CD14-positive monocyte (primary cell): ENCODE measurements around the gene CUL4B. TPM values are rescaled to one million over a fixed set of nuclear protein-coding genes. Genes with fewer than 3 reads are reported as not detected.

Experiments
- DNase-seq, 3 donors: peaks; one replicate each; pipeline ENCODE4 v3.0.0-alpha.2; 2011 to 2022
- H2AFZ ChIP-seq: 2 replicates; pipeline ENCODE4 v1.6.0; 2012; ENCODE audit warnings: mild to moderate bottlenecking, low read depth, low read length, inconsistent platforms; ENCODE audit not compliant: insufficient read depth, poor library complexity, severe bottlenecking
- H3K27ac ChIP-seq, 2 donors: 1 replicate in 1 of 2; 2 replicates in 1 of 2; pipeline ENCODE4 v1.5.1; 2012 to 2013; ENCODE audit warnings: low read length in 2 of 2, control low read depth in 1 of 2, inconsistent platforms in 1 of 2, low read depth in 1 of 2, mild to moderate bottlenecking in 1 of 2
- H3K27me3 ChIP-seq, 2 donors: one replicate each; pipeline versions ENCODE4 v1.6.0 to v1.6.1; 2011 to 2013; ENCODE audit warnings: low read length in 2 of 2; ENCODE audit not compliant: control insufficient read depth in 2 of 2, insufficient read depth in 2 of 2
- H3K36me3 ChIP-seq, 2 donors: replicated peaks in 1 of 2; 1 replicate in 1 of 2; 2 replicates in 1 of 2; pipeline versions ENCODE4 v1.5.1 to v1.6.1; 2012 to 2013; ENCODE audit warnings: low read length in 2 of 2, control low read depth in 1 of 2, inconsistent platforms in 1 of 2, mild to moderate bottlenecking in 1 of 2; ENCODE audit not compliant: insufficient read depth in 2 of 2, control insufficient read depth in 1 of 2
- H3K4me1 ChIP-seq, 2 donors: 1 replicate in 1 of 2; 2 replicates in 1 of 2; pipeline versions ENCODE4 v1.5.1 to v1.6.1; 2012 to 2013; ENCODE audit warnings: low read length in 2 of 2, control low read depth in 1 of 2, inconsistent platforms in 1 of 2, mild to moderate bottlenecking in 1 of 2, moderate library complexity in 1 of 2; ENCODE audit not compliant: insufficient read depth in 2 of 2, control insufficient read depth in 1 of 2
- H3K4me2 ChIP-seq: replicated peaks from 2 replicates; pipeline ENCODE3; 2012; ENCODE audit warnings: low read length, moderate library complexity, mild to moderate bottlenecking; ENCODE audit not compliant: poor library complexity, severe bottlenecking; ENCODE audit errors: extremely low read depth
- H3K4me3 ChIP-seq, 3 experiments: fragments of 200-600 bp in 1 of 3; sonication (generic) in 1 of 3; replicated peaks in 1 of 3; 1 replicate in 2 of 3; 2 replicates in 1 of 3; pipeline ENCODE4 v1.5.1; 2011 to 2013; ENCODE audit warnings: low read length in 3 of 3, mild to moderate bottlenecking in 3 of 3, control low read depth in 2 of 3, low read depth in 2 of 3, inconsistent platforms in 1 of 3, moderate library complexity in 1 of 3
- H3K79me2 ChIP-seq: 2 replicates; pipeline ENCODE4 v1.6.0; 2012; ENCODE audit warnings: mild to moderate bottlenecking, control low read depth, inconsistent platforms, low read length, moderate library complexity; ENCODE audit not compliant: insufficient read depth
- H3K9ac ChIP-seq: 2 replicates; pipeline ENCODE4 v1.6.0; 2017; ENCODE audit warnings: low read length, mild to moderate bottlenecking; ENCODE audit not compliant: insufficient read depth, poor library complexity, severe bottlenecking
- H3K9me3 ChIP-seq, 2 donors: replicated peaks in 1 of 2; 1 replicate in 1 of 2; 2 replicates in 1 of 2; pipeline versions ENCODE4 v1.5.1 to v1.6.1; 2012 to 2013; ENCODE audit warnings: low read length in 2 of 2, control low read depth in 1 of 2; ENCODE audit not compliant: control insufficient read depth in 1 of 2, insufficient read depth in 1 of 2
- H4K20me1 ChIP-seq: 2 replicates; pipeline ENCODE4 v1.6.0; 2012; ENCODE audit warnings: mild to moderate bottlenecking, low read length, control low read depth, moderate library complexity; ENCODE audit not compliant: insufficient read depth
- H3K27ac Mint-ChIP-seq, 7 donors: one replicate each; pipeline ENCODE4 v1.8.0; 2020; ENCODE audit warnings: mild to moderate bottlenecking in 7 of 7, mixed read lengths in 7 of 7, moderate library complexity in 6 of 7, inconsistent platforms in 2 of 7
- H3K27me3 Mint-ChIP-seq, 3 donors: one replicate each; pipeline ENCODE4 v1.8.0; 2021 to 2022; ENCODE audit warnings: low read depth in 3 of 3, mild to moderate bottlenecking in 3 of 3, mixed read lengths in 3 of 3, moderate library complexity in 3 of 3, inconsistent platforms in 1 of 3
- H3K36me3 Mint-ChIP-seq, 2 donors: one replicate each; pipeline ENCODE4 v1.8.0; 2020; ENCODE audit warnings: mixed read lengths in 2 of 2, inconsistent platforms in 1 of 2, mild to moderate bottlenecking in 1 of 2
- H3K4me1 Mint-ChIP-seq: one replicate; pipeline ENCODE4 v1.8.0; 2020; ENCODE audit warnings: mild to moderate bottlenecking, mixed read lengths
- H3K4me3 Mint-ChIP-seq, 2 donors: one replicate each; pipeline ENCODE4 v1.8.0; 2020; ENCODE audit warnings: mild to moderate bottlenecking in 2 of 2, mixed read lengths in 2 of 2, moderate library complexity in 1 of 2
- H3K9me3 Mint-ChIP-seq, 7 donors: one replicate each; pipeline ENCODE4 v1.8.0; 2020 to 2022; ENCODE audit warnings: mixed read lengths in 7 of 7, mild to moderate bottlenecking in 6 of 7, moderate library complexity in 6 of 7, inconsistent platforms in 2 of 7
- CTCF ChIP-seq: fragments of 200-600 bp; IDR thresholded peaks from one replicate; pipeline ENCODE4 v1.8.0; 2022; ENCODE audit warnings: antibody characterized with exemption, mild to moderate bottlenecking
- WGBS: methylation state at CpG from one replicate; pipeline ENCODE4 v1.1.5; 2013; ENCODE audit warnings: missing lambda C conversion rate; ENCODE audit not compliant: insufficient coverage; 5-methylcytosine and 5-hydroxymethylcytosine counted together
- intact Hi-C, 2 donors: fragments of 100-400 bp; cut with micrococcal nuclease; formaldehyde crosslinking; loops; one replicate each; pipeline versions ENCODE4 v1.15.0 to v1.15.1; 2023
- polyA plus RNA-seq, 3 donors: library from polyadenylated mRNA; depleted of rRNA in 1 of 3; unstranded in 2 of 3; stranded (reverse) in 1 of 3; fragments of 300-500 nt in 2 of 3; fragments of >200 nt in 1 of 3; fragmentation: Illumina TruSeq in 2 of 3; gene quantifications; 1 replicate in 2 of 3; 2 replicates in 1 of 3; pipeline ENCODE4 v1.2.3, GENCODE V29; 2012 to 2021

The CUL4B gene
- polyA plus RNA-seq, 3 donors, result 13.3 to 16.9 (median 15.6) TPM

GRCh38 chrX:120568035-120568434 is 7.3 kb upstream of the CUL4B start:
- peaks cover 0 to 8% (median 0%) of the 10 kb centered on the region in 3 donors for H3K27me3 Mint-ChIP-seq
- H3K9me3 Mint-ChIP-seq, result no peaks in the 10 kb centered on the region
- Histone ChIP-seq H3K9me3 (no peaks in the 10 kb centered on the region), H3K4me2 (no peak overlapping the region), H3K36me3 (no peaks in the 10 kb centered on the region), H4K20me1 (no peaks in the 10 kb centered on the region), H2AFZ (no peak overlapping the region), H3K27ac (no peak overlapping the region), H3K79me2 (no peaks in the 10 kb centered on the region), H3K9ac (no peak overlapping the region), H3K27me3 (no peaks in the 10 kb centered on the region), H3K4me1 (no peaks in the 10 kb centered on the region), H3K4me3 (no peak overlapping the region)
- H3K27ac Mint-ChIP-seq, result no peak overlapping the region
- no peak for TF ChIP-seq CTCF
- no peaks in the 10 kb centered on the region for H3K4me1 Mint-ChIP-seq
- no peak overlapping the region for H3K4me3 Mint-ChIP-seq
- intact Hi-C loops, result no loop called here
- no peaks in the 10 kb centered on the region for H3K36me3 Mint-ChIP-seq
- DNase-seq, result no peak

- Histone ChIP-seq H3K9ac (no peak overlapping the region), H3K4me3 (no peak overlapping the region), H3K9me3 (no peaks in the 10 kb centered on the region), H3K36me3 (no peaks in the 10 kb centered on the region), H3K4me1 (peaks cover 8 to 12% of the 10 kb centered on the region in 2 donors), H2AFZ (no peak overlapping the region), H4K20me1 (no peaks in the 10 kb centered on the region), H3K27ac (no peak overlapping the region), H3K4me2 (no peak overlapping the region), H3K27me3 (no peaks in the 10 kb centered on the region), H3K79me2 (no peaks in the 10 kb centered on the region)
- intact Hi-C loops, result no loop called here
- H3K9me3 Mint-ChIP-seq, result no peaks in the 10 kb centered on the region
- TF ChIP-seq CTCF, result no peak
- WGBS, result no CpG with 5 or more reads among the region's 3 CpGs
- H3K27me3 Mint-ChIP-seq, result peaks cover 0 to 5% (median 0%) of the 10 kb centered on the region in 3 donors
- peaks cover 9% of the 10 kb centered on the region for H3K4me1 Mint-ChIP-seq
- H3K4me3 Mint-ChIP-seq, result no peak overlapping the region
- peak overlapping the region in 1 of 7 donors; percentile 8 for H3K27ac Mint-ChIP-seq
- DNase-seq, result no peak
- H3K36me3 Mint-ChIP-seq, result no peaks in the 10 kb centered on the region
These were observed 6.1 kb upstream of the CUL4B start for GRCh38 chrX:120566817-120567216.
